Upper lobe of left lung (tissue), 4 donors: ENCODE measurements around the gene CLN6.

Experiments used
- CTCF ChIP-seq, 6 experiments: fragments of 450-650 bp in 4 of 6; fragments of 200-600 bp in 2 of 6; sonication (generic) in 2 of 6; IDR thresholded peaks; one replicate each; pipeline ENCODE4 v1.5.1; 2016 to 2019; ENCODE audit warnings: antibody characterized with exemption in 6 of 6
- EP300 ChIP-seq, 4 donors: sonication (generic); formaldehyde crosslinking; IDR thresholded peaks; one replicate each; pipeline ENCODE4 v1.5.1; 2017; ENCODE audit warnings: antibody characterized with exemption in 4 of 4, control low read depth in 2 of 4
- POLR2A ChIP-seq, 4 donors: fragments of 450-650 bp; IDR thresholded peaks; one replicate each; pipeline ENCODE4 v1.5.1; 2016 to 2017; ENCODE audit warnings: antibody characterized with exemption in 4 of 4, mild to moderate bottlenecking in 2 of 4
- POLR2AphosphoS5 ChIP-seq, 2 donors: sonication (generic); formaldehyde crosslinking; IDR thresholded peaks; one replicate each; pipeline ENCODE4 v1.5.1; 2017; ENCODE audit warnings: antibody characterized with exemption in 2 of 2

GRCh38 chr15:68197661-68198437, 31.7 kb downstream of the CLN6 start:
- TF ChIP-seq EP300 (IDR thresholded peaks at IDR 0.05) (no peak), CTCF (IDR thresholded peaks at IDR 0.05) (no peak), POLR2AphosphoS5 (IDR thresholded peaks at IDR 0.05) (no peak), POLR2A (IDR thresholded peaks at IDR 0.05) (no peak)
